Lower lobe of right lung (tissue), 2 donors: ENCODE measurements around the gene MLN. TPM values are rescaled to one million over a fixed set of nuclear protein-coding genes. Genes with fewer than 3 reads are reported as not detected.
A peak's percentile ranks its signal among the peaks of the same experiment; 100 is the strongest.

Experiments used
- ATAC-seq, 2 donors: fragments of 200-7000 bp; cut with Tn5 transposase; one replicate each; pipeline ENCODE4 v1.9.1; 2020 to 2022; ENCODE audit warnings: mild to moderate bottlenecking in 2 of 2, moderate library complexity in 2 of 2
- DNase-seq: peaks from one replicate; pipeline ENCODE4 v3.0.0-alpha.2; 2020
- H3K27ac ChIP-seq: fragments of 200-600 bp; one replicate; pipeline ENCODE4 v1.8.0; 2022
- H3K27me3 ChIP-seq: fragments of 200-600 bp; one replicate; pipeline ENCODE4 v1.8.0; 2022; ENCODE audit warnings: low read depth
- H3K36me3 ChIP-seq: fragments of 200-600 bp; one replicate; pipeline ENCODE4 v1.8.0; 2022; ENCODE audit warnings: mild to moderate bottlenecking
- H3K4me1 ChIP-seq: fragments of 200-600 bp; one replicate; pipeline ENCODE4 v1.8.0; 2022
- H3K4me3 ChIP-seq: fragments of 200-600 bp; one replicate; pipeline ENCODE4 v1.8.0; 2022; ENCODE audit warnings: mild to moderate bottlenecking
- H3K9me3 ChIP-seq: fragments of 200-600 bp; one replicate; pipeline ENCODE4 v1.8.0; 2022
- intact Hi-C: fragments of 100-400 bp; cut with DNase I; formaldehyde crosslinking; loops from one replicate; pipeline ENCODE4 v1.11.0; 2022
- total RNA-seq: library from RNA; stranded (reverse); fragmentation: NEBNext Ultra II Directional; extraction: Animal tissue kit (Norgen Biotek cat#: 25700); gene quantifications from one replicate; pipeline ENCODE4 v1.2.1, GENCODE V29; 2021
- TF ChIP-seq, protein P1 (sequence below): fragments of 200-600 bp; IDR thresholded peaks from one replicate; pipeline ENCODE4 v1.8.0; 2022; ENCODE audit warnings: antibody characterized with exemption, mild to moderate bottlenecking
- donor health status: DM: no; HTN: yes; CAD: no; lungs with severe emphysema.

The MLN gene
- total RNA-seq, 1 donor from 2014 or later: not detected

- no peak overlapping the region for H3K27ac ChIP-seq
- peak; percentile 77 to 81 for ATAC-seq
- intact Hi-C loops: no loop called here
Observed at GRCh38 chr6:33768644-33769120, 35.1 kb downstream of the MLN start.

DNA sequence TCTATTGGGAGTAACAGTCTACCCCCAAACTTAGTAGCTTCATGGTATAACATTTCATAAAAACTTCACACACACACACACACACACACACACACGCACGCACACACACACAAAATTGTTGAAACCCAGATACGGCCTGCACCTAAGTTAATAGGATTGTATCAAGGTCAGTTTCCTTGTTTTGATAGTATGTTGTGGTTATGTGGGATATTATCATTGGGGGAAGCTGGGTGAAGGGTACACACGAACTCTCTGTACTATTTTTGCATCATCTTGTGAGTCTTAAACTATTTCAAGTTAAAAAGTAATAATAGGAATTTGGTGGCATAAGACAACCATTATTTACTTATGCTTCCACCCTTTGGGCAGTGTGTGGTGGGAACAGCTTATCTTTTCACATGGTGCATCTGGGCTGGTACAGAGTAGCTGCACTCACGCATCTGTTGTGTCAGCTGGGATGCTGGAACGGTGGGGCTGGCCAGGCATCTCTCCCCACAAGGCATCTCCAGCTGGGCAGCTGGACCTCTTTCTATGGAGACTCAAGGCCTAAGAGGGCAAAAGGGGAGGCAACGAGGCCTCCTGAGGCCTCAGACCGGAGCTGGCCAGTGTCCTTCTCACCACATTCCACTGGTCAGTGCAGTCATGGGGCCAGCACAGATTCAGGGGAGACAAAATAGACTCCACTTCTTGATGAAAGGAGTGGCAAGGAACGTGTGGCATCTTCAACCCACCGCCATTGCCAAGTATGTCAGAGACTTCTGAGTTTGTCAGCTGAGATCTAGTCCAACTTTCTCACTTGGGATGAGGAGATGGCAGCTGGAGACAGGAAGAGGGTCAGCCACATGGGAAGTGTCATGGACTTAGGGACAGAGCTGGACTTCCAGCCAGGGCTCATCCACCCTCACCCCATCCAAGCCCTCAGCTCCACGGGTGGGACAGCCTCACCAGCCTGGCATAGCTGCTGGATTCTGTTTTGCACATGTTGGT, 36.6 kb downstream of the MLN start:
- peaks cover 38% of the 10 kb centered on the region for H3K4me1 ChIP-seq
- intact Hi-C loops: no loop called here
- peaks cover 3% of the 10 kb centered on the region for H3K36me3 ChIP-seq

More at GRCh38 chr6:33768644-33769120, 35.1 kb downstream of the MLN start:
- H3K4me3 ChIP-seq: no peak overlapping the region
- H3K9me3 ChIP-seq: no peaks in the 10 kb centered on the region
- TF ChIP-seq, protein P1, sequence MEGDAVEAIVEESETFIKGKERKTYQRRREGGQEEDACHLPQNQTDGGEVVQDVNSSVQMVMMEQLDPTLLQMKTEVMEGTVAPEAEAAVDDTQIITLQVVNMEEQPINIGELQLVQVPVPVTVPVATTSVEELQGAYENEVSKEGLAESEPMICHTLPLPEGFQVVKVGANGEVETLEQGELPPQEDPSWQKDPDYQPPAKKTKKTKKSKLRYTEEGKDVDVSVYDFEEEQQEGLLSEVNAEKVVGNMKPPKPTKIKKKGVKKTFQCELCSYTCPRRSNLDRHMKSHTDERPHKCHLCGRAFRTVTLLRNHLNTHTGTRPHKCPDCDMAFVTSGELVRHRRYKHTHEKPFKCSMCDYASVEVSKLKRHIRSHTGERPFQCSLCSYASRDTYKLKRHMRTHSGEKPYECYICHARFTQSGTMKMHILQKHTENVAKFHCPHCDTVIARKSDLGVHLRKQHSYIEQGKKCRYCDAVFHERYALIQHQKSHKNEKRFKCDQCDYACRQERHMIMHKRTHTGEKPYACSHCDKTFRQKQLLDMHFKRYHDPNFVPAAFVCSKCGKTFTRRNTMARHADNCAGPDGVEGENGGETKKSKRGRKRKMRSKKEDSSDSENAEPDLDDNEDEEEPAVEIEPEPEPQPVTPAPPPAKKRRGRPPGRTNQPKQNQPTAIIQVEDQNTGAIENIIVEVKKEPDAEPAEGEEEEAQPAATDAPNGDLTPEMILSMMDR: peak; percentile 81
- DNase-seq: peak; percentile 86
- H3K36me3 ChIP-seq: peaks cover 18% of the 10 kb centered on the region
- no peaks in the 10 kb centered on the region for H3K27me3 ChIP-seq
- H3K4me1 ChIP-seq: peaks cover 47% of the 10 kb centered on the region

GRCh38 chr6:33765368-33765767, 38.4 kb downstream of the MLN start:
- Histone ChIP-seq H3K27ac (no peak overlapping the region), H3K9me3 (no peaks in the 10 kb centered on the region), H3K4me1 (peaks cover 25% of the 10 kb centered on the region), H3K4me3 (no peak overlapping the region), H3K27me3 (no peaks in the 10 kb centered on the region), H3K36me3 (no peaks in the 10 kb centered on the region)
- DNase-seq (no peak), ATAC-seq (no peak)
- intact Hi-C loops: no loop called here
- TF ChIP-seq, protein P1: no peak

More for the DNA sequence above, 36.6 kb downstream of the MLN start:
- ATAC-seq (no peak), DNase-seq (no peak)
- Histone ChIP-seq H3K9me3 (no peaks in the 10 kb centered on the region), H3K4me3 (no peak overlapping the region), H3K27ac (no peak overlapping the region), H3K27me3 (no peaks in the 10 kb centered on the region)
- TF ChIP-seq, protein P1: no peak

DNA sequence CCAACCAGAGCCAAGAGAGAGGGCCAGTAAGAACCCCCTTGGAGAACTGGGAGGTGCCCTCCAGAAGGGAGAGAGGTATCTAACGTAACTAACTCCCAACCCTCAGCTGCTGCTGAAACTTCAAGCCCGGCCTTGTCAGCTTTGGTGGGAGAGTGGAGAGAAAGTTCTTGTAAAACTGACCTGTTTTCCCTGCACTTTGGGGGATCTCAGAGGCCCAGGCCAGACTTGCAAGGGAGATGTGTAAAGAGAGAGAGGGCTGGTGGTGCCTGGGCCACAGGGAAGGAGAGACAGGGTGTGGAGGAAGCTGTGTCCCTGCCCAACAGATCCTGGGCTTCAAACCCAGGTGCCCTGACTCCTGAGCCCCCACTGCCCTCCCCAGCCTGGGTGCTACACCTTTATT, 39.8 kb downstream of the MLN start:
- ATAC-seq (no peak), DNase-seq (no peak)
- Histone ChIP-seq H3K4me3 (no peak overlapping the region), H3K27me3 (no peaks in the 10 kb centered on the region), H3K27ac (no peak overlapping the region), H3K9me3 (no peaks in the 10 kb centered on the region), H3K36me3 (no peaks in the 10 kb centered on the region), H3K4me1 (peaks cover 15% of the 10 kb centered on the region)
- intact Hi-C loops: no loop called here
- TF ChIP-seq, protein P1: no peak

DNA sequence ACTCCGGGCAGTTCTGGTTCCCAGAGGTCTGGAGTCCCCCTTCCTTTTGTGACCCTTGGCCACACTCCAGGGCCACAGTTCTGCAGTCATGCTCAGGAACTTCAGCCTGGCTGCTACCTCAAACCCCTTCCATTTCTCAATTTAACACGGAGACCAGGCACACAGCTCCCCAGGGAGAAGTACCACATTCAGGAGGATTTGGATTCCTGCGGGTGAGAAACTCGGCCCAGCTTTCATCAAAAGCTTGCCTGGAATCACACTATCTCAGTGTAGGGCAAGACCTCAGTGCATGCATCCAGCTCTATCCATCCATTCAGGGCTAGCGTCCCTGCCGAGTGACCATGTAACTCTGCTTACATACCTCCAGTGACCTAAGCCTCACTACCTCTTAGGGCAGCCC, 40.3 kb downstream of the MLN start:
- H3K4me3 ChIP-seq: no peak overlapping the region
- H3K4me1 ChIP-seq: peaks cover 10% of the 10 kb centered on the region
- no peaks in the 10 kb centered on the region for H3K27me3 ChIP-seq
- H3K9me3 ChIP-seq: no peaks in the 10 kb centered on the region
- intact Hi-C loops: no loop called here
- H3K27ac ChIP-seq: no peak overlapping the region
- H3K36me3 ChIP-seq: no peaks in the 10 kb centered on the region
- DNase-seq (no peak), ATAC-seq (no peak)
- TF ChIP-seq, protein P1: no peak
